Renal cortex interstitium (tissue), 11 donors: ENCODE results near the gene RDH8. TPM values are rescaled to one million over a fixed set of nuclear protein-coding genes. Genes with fewer than 3 reads are reported as not detected.

Experiments used
- DNase-seq, 11 donors: peaks; one replicate each; pipeline ENCODE4 v3.0.0-alpha.2; 2013; ENCODE audit warnings: low read depth in 9 of 11, low spot score in 4 of 11; ENCODE audit errors: extremely low read depth in 1 of 11
- polyA plus RNA-seq, 3 donors: library from polyadenylated mRNA; unstranded; fragments of 120-200 nt; gene quantifications; one replicate each; pipeline ENCODE4 v1.2.1, GENCODE V29; 2013; ENCODE audit not compliant: insufficient read length in 3 of 3

Gene RDH8
- polyA plus RNA-seq, 3 donors: 0.27 TPM; not detected in 2

GRCh38 chr19:10026744-10027143 is 13.5 kb downstream of the RDH8 start:
- no peak for DNase-seq

GRCh38 chr19:10027158-10027997 is 14.1 kb downstream of the RDH8 start:
- peak; percentile 83 to 92 (median 89) for DNase-seq

GRCh38 chr19:10033614-10034013 is 20.3 kb downstream of the RDH8 start:
- no peak for DNase-seq

- no peak for DNase-seq
Observed at GRCh38 chr19:10036601-10037071, 23.4 kb downstream of the RDH8 start.

GRCh38 chr19:10037367-10037766 is 24.1 kb downstream of the RDH8 start:
- DNase-seq: no peak

GRCh38 chr19:10037809-10038208 is 24.5 kb downstream of the RDH8 start:
- no peak for DNase-seq

- peak in 4 of 11 donors; percentile 4 to 22 (median 8) for DNase-seq
Observed at GRCh38 chr19:10043286-10043927, 30.1 kb downstream of the RDH8 start.

- DNase-seq: no peak
Observed at GRCh38 chr19:10044390-10044789, 31.1 kb downstream of the RDH8 start.

GRCh38 chr19:10045371-10045770 is 32.1 kb downstream of the RDH8 start:
- no peak for DNase-seq

- no peak for DNase-seq
Observed at GRCh38 chr19:10049626-10050025, 36.3 kb downstream of the RDH8 start.

- DNase-seq: no peak
Observed at GRCh38 chr19:10052602-10053360, 39.5 kb downstream of the RDH8 start.

- no peak for DNase-seq
Observed at GRCh38 chr19:10061717-10062310, 48.5 kb downstream of the RDH8 start.

- DNase-seq: no peak
Observed at GRCh38 chr19:10068205-10068604, 54.9 kb downstream of the RDH8 start.

GRCh38 chr19:10069046-10069445 is 55.8 kb downstream of the RDH8 start:
- DNase-seq: no peak

GRCh38 chr19:10070730-10071446 is 57.6 kb downstream of the RDH8 start:
- no peak for DNase-seq
